H1 (cell line): ENCODE data around the gene PHLDA3.

Source experiments
- CREB1 ChIP-seq: IDR thresholded peaks from 2 replicates; pipeline ENCODE4 v1.6.1; 2012; ENCODE audit warnings: inconsistent platforms
- CTCF ChIP-seq, 3 experiments: IDR thresholded peaks; 1 replicate in 2 of 3; 2 replicates in 1 of 3; pipeline versions ENCODE4 v1.5.1 to v1.6.1; 2011; ENCODE audit warnings: low read length in 3 of 3, mild to moderate bottlenecking in 3 of 3, inconsistent platforms in 2 of 3, low read depth in 1 of 3, moderate library complexity in 1 of 3; ENCODE audit not compliant: insufficient read depth in 1 of 3; ENCODE audit errors: control extremely low read depth in 1 of 3
- EP300 ChIP-seq, 2 experiments: IDR thresholded peaks; 1 replicate in 1 of 2; 2 replicates in 1 of 2; pipeline ENCODE4 v1.6.1; 2011 to 2012; ENCODE audit warnings: low read depth in 2 of 2, low read length in 2 of 2, mild to moderate bottlenecking in 2 of 2, borderline replicate concordance in 1 of 2, inconsistent platforms in 1 of 2, moderate library complexity in 1 of 2
- EZH2 ChIP-seq: fragments of 200-600 bp; sonication (generic); IDR thresholded peaks from 2 replicates; pipeline ENCODE4 v1.7.1; 2012; ENCODE audit warnings: low read depth, mild to moderate bottlenecking, moderate library complexity, low read length, inconsistent platforms; ENCODE audit not compliant: severe bottlenecking
- NRF1 ChIP-seq: IDR thresholded peaks from 2 replicates; pipeline ENCODE4 v1.6.1; 2011; ENCODE audit warnings: mild to moderate bottlenecking, low read depth, low read length, improper control_type of control experiment
- POLR2A ChIP-seq, 2 experiments: IDR thresholded peaks; 1 replicate in 1 of 2; 2 replicates in 1 of 2; pipeline ENCODE4 v1.6.1; 2011; ENCODE audit warnings: low read depth in 2 of 2, low read length in 2 of 2, mild to moderate bottlenecking in 2 of 2; ENCODE audit errors: control extremely low read depth in 1 of 2
- POLR2AphosphoS5 ChIP-seq: IDR thresholded peaks from 2 replicates; pipeline ENCODE4 v1.6.1; 2011; ENCODE audit warnings: low read depth, low read length
- SIN3A ChIP-seq, 2 experiments: IDR thresholded peaks in 1 of 2; conservative IDR thresholded peaks in 1 of 2; 2 replicates each; pipeline ENCODE4 v1.6.1; 2011 to 2012; ENCODE audit warnings: low read length in 2 of 2, improper control_type of control experiment in 1 of 2, low read depth in 1 of 2, mild to moderate bottlenecking in 1 of 2

DNA sequence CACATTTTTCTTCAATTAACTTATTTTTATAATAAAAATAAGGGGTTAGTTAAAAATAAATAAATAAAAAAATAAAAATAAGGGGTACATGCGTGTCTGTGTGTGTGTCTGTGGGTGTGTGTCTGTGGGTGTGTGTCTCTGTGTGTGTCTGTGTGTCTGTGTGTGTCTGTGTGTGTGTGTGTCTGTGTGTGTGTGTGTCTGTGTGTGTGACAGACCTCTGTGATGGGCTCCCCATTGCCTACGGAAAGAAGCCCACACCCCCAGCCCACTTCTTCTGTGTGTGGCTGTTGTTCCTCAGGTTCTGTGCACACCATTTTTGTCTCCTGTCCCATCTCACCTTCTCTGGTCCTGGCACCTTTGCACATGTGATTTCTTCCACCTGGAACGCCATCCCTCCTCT is 9.9 kb downstream of the PHLDA3 start:
- TF ChIP-seq CTCF (IDR thresholded peaks at IDR 0.05; ENCODE audit: control extremely low read depth in 1 of 3, insufficient read depth in 1 of 3, low read depth in 1 of 3, low read length in 3 of 3) (no peak), NRF1 (no peak), POLR2AphosphoS5 (no peak), EZH2 (no peak), EP300 (IDR thresholded peaks at IDR 0.05; ENCODE audit: borderline replicate concordance in 1 of 2, low read depth in 2 of 2, low read length in 2 of 2) (no peak), POLR2A (IDR thresholded peaks at IDR 0.05; ENCODE audit: control extremely low read depth in 1 of 2, low read depth in 2 of 2, low read length in 2 of 2) (no peak), CREB1 (no peak), SIN3A (conservative IDR thresholded peaks at IDR 0.05 in 1 of 2, IDR thresholded peaks at IDR 0.05 in 1 of 2; ENCODE audit: low read depth in 1 of 2, low read length in 2 of 2) (no peak)
